ENCODE measurements around the gene ITPR3. TPM values are rescaled to one million over a fixed set of nuclear protein-coding genes. Genes with fewer than 3 reads are reported as not detected.

Gene ITPR3
- total RNA-seq, 1 donor from 2014 or later: 43.0 TPM

GRCh38 chr6:33732817-33733708 is 111.9 kb downstream of the ITPR3 start:
- DNase-seq (ENCODE audit: low spot score in 2 of 2): no peak
- Histone ChIP-seq H3K36me3 (no peaks in the 10 kb centered on the region), H3K27me3 (no peaks in the 10 kb centered on the region), H3K9me3 (no peaks in the 10 kb centered on the region), H3K4me3 (no peak overlapping the region), H3K27ac (no peak overlapping the region), H3K4me1 (no peaks in the 10 kb centered on the region)
- intact Hi-C loops (cut with DNase I): no loop called here
- TF ChIP-seq, protein P1, sequence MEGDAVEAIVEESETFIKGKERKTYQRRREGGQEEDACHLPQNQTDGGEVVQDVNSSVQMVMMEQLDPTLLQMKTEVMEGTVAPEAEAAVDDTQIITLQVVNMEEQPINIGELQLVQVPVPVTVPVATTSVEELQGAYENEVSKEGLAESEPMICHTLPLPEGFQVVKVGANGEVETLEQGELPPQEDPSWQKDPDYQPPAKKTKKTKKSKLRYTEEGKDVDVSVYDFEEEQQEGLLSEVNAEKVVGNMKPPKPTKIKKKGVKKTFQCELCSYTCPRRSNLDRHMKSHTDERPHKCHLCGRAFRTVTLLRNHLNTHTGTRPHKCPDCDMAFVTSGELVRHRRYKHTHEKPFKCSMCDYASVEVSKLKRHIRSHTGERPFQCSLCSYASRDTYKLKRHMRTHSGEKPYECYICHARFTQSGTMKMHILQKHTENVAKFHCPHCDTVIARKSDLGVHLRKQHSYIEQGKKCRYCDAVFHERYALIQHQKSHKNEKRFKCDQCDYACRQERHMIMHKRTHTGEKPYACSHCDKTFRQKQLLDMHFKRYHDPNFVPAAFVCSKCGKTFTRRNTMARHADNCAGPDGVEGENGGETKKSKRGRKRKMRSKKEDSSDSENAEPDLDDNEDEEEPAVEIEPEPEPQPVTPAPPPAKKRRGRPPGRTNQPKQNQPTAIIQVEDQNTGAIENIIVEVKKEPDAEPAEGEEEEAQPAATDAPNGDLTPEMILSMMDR (IDR thresholded peaks at IDR 0.05): no peak

DNA sequence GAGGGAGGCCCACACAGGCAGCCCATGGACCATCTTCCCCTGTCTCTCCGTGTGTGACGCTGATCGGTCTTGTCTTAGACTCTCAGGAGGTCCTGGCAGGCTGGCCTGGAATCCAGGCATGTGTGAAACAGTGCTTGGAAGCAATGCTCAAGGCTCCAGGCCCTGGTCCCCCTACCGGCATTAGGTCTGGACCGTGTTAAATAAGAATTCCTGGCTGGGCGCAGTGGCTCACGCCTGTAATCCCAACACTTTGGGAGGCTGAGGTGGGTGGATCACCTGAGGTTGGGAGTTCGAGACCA is 112.5 kb downstream of the ITPR3 start:
- H3K27ac ChIP-seq: no peak overlapping the region
- intact Hi-C loops (cut with DNase I): no loop called here
- H3K27me3 ChIP-seq: no peaks in the 10 kb centered on the region
- DNase-seq (ENCODE audit: low spot score in 2 of 2): no peak
- no peaks in the 10 kb centered on the region for H3K9me3 ChIP-seq
- no peak overlapping the region for H3K4me3 ChIP-seq
- H3K36me3 ChIP-seq: no peaks in the 10 kb centered on the region
- no peaks in the 10 kb centered on the region for H3K4me1 ChIP-seq
- TF ChIP-seq, protein P1 (IDR thresholded peaks at IDR 0.05): no peak

- H3K4me1 ChIP-seq: no peaks in the 10 kb centered on the region
- intact Hi-C loops (cut with DNase I): no loop called here
- TF ChIP-seq, protein P1 (IDR thresholded peaks at IDR 0.05): no peak
- no peaks in the 10 kb centered on the region for H3K36me3 ChIP-seq
- DNase-seq (ENCODE audit: low spot score in 2 of 2): no peak
- H3K27ac ChIP-seq: no peak overlapping the region
- H3K27me3 ChIP-seq: no peaks in the 10 kb centered on the region
- no peaks in the 10 kb centered on the region for H3K9me3 ChIP-seq
- H3K4me3 ChIP-seq: no peak overlapping the region
Observed at GRCh38 chr6:33735216-33735615, 114.1 kb downstream of the ITPR3 start.

- Histone ChIP-seq H3K4me3 (no peak overlapping the region), H3K9me3 (no peaks in the 10 kb centered on the region), H3K36me3 (no peaks in the 10 kb centered on the region), H3K27me3 (no peaks in the 10 kb centered on the region), H3K4me1 (no peaks in the 10 kb centered on the region), H3K27ac (no peak overlapping the region)
- DNase-seq (ENCODE audit: low spot score in 2 of 2): no peak
- intact Hi-C loops (cut with DNase I): no loop called here
- TF ChIP-seq, protein P1 (IDR thresholded peaks at IDR 0.05): no peak
Observed at GRCh38 chr6:33737267-33738026, 116.3 kb downstream of the ITPR3 start.

- H3K27ac ChIP-seq: no peak overlapping the region
- DNase-seq (ENCODE audit: low spot score in 2 of 2): no peak
- TF ChIP-seq, protein P1 (IDR thresholded peaks at IDR 0.05): no peak
- no peaks in the 10 kb centered on the region for H3K27me3 ChIP-seq
- H3K36me3 ChIP-seq: no peaks in the 10 kb centered on the region
- H3K4me1 ChIP-seq: no peaks in the 10 kb centered on the region
- intact Hi-C loops (cut with DNase I): no loop called here
- no peak overlapping the region for H3K4me3 ChIP-seq
- no peaks in the 10 kb centered on the region for H3K9me3 ChIP-seq
Observed at GRCh38 chr6:33738153-33738552, 117.0 kb downstream of the ITPR3 start.

Measured in ascending aorta (tissue), 2 donors.